K562 (cell line): ENCODE data around the gene TESK2. TPM values are rescaled to one million over a fixed set of nuclear protein-coding genes. Genes with fewer than 3 reads are reported as not detected.
A peak's percentile ranks its signal among the peaks of the same experiment; 100 is the strongest.
"Not testable (repeated sequence)": the region's sequence is repeated elsewhere in the genome, so short reads cannot be mapped to it uniquely, and the experiment has no call there.

ENCODE experiments used
- ATAC-seq: fragments of 200-7000 bp; cut with Tn5 transposase; 3 replicates; pipeline ENCODE4 v1.9.1; 2020; ENCODE audit warnings: moderate library complexity
- BruUV-seq: library from RNA; stranded (reverse); fragments of 400-500 nt; replicated peaks from 2 replicates; lab custom pipeline; 2021; lab: Mats Ljungman, UMichigan
- CTCF ChIA-PET: fragments of 300-600 bp; formaldehyde crosslinking; extraction: SDS; loops from one replicate; lab custom pipeline; 2021; ENCODE audit warnings: low intra/inter-chr PET ratio; lab: Yijun Ruan, JAX
- POLR2A ChIA-PET: fragments of 300-600, 350-650 bp; sonication (Branson Sonifier 250); formaldehyde crosslinking; extraction: SDS; loops from one replicate; lab custom pipeline; 2021; ENCODE audit warnings: antibody characterized with exemption, inconsistent platforms; lab: Yijun Ruan, JAX
- DNase-seq, 4 experiments: peaks; one replicate each; pipeline versions ENCODE4 v3.0.0 to v3.0.0-alpha.2; 2011 to 2018; ENCODE audit warnings: low spot score in 3 of 4, mixed read lengths in 3 of 4; ENCODE audit errors: extremely low read depth in 1 of 4
- FAIRE-seq: peaks from 2 replicates; lab custom pipeline; 2011; peaks lifted over from hg19 to GRCh38; lab: Jason Lieb, UNC
- H2AFZ ChIP-seq: 2 replicates; pipeline ENCODE4 v1.6.0; 2011; ENCODE audit warnings: low read depth, low read length, control low read depth, inconsistent platforms
- H3K27ac ChIP-seq: fragments of 200-600 bp; 3 replicates; pipeline ENCODE4 v1.8.0; 2011; ENCODE audit warnings: low read depth, mild to moderate bottlenecking, control low read depth, inconsistent platforms, low read length, moderate library complexity, mixed read lengths; ENCODE audit errors: extremely low read depth
- H3K27me3 ChIP-seq, 2 experiments: fragments of 300-600 bp in 1 of 2; 2 replicates in 1 of 2; 3 replicates in 1 of 2; pipeline versions ENCODE4 v1.6.0 to v1.8.0; 2011; ENCODE audit warnings: inconsistent platforms in 2 of 2, low read length in 2 of 2, mild to moderate bottlenecking in 1 of 2, mixed read lengths in 1 of 2, moderate library complexity in 1 of 2; ENCODE audit not compliant: control insufficient read depth in 2 of 2, insufficient read depth in 2 of 2
- H3K36me3 ChIP-seq: fragments of 300-600 bp; 3 replicates; pipeline ENCODE4 v1.8.0; 2011; ENCODE audit warnings: mild to moderate bottlenecking, low read length, inconsistent platforms; ENCODE audit not compliant: control insufficient read depth, insufficient read depth
- H3K4me1 ChIP-seq, 2 experiments: fragments of 200-600 bp in 1 of 2; replicated peaks in 1 of 2; 2 replicates in 1 of 2; 3 replicates in 1 of 2; pipeline versions ENCODE4 v1.5.1 to v1.8.0; 2011; ENCODE audit warnings: inconsistent platforms in 2 of 2, low read length in 2 of 2, mild to moderate bottlenecking in 1 of 2, mixed read lengths in 1 of 2, moderate library complexity in 1 of 2; ENCODE audit not compliant: control insufficient read depth in 2 of 2, insufficient read depth in 2 of 2
- H3K4me2 ChIP-seq: 2 replicates; pipeline ENCODE4 v1.6.1; 2011; ENCODE audit warnings: low read length, control low read depth, inconsistent platforms, mixed read lengths; ENCODE audit not compliant: insufficient read depth
- H3K4me3 ChIP-seq: fragments of 200-600 bp; sonication (generic), shearing (Covaris generic); 2 replicates; pipeline ENCODE4 v1.5.1; 2016; ENCODE audit warnings: control low read depth, inconsistent platforms
- H3K79me2 ChIP-seq: fragments of 200-600 bp; 3 replicates; pipeline ENCODE4 v1.8.0; 2011; ENCODE audit warnings: low read length, inconsistent platforms; ENCODE audit not compliant: control insufficient read depth, insufficient read depth
- H3K9ac ChIP-seq, 2 experiments: 2 replicates each; pipeline versions ENCODE4 v1.6.0 to v1.6.1; 2011; ENCODE audit warnings: low read depth in 2 of 2, low read length in 2 of 2, control low read depth in 1 of 2, inconsistent platforms in 1 of 2, mild to moderate bottlenecking in 1 of 2, mixed read lengths in 1 of 2; ENCODE audit not compliant: insufficient read depth in 1 of 2
- H3K9me1 ChIP-seq: one replicate; pipeline ENCODE4 v1.6.0; 2011; ENCODE audit warnings: inconsistent platforms, mild to moderate bottlenecking, low read length, moderate library complexity; ENCODE audit not compliant: control insufficient read depth, insufficient read depth
- H3K9me3 ChIP-seq: replicated peaks from 2 replicates; pipeline ENCODE4 v1.5.1; 2011; ENCODE audit warnings: low read depth, low read length, inconsistent platforms; ENCODE audit not compliant: control insufficient read depth, insufficient read depth
- H4K20me1 ChIP-seq: replicated peaks from 2 replicates; pipeline ENCODE4 v1.6.1; 2011; ENCODE audit warnings: low read length, inconsistent platforms, mixed read lengths; ENCODE audit not compliant: control insufficient read depth, insufficient read depth
- ARID2 ChIP-seq: fragments of 450-650 bp; IDR thresholded peaks from 2 replicates; pipeline ENCODE4 v1.6.1; 2017; ENCODE audit warnings: antibody characterized with exemption, mild to moderate bottlenecking
- BCOR ChIP-seq: fragments of 450-650 bp; IDR thresholded peaks from 2 replicates; pipeline ENCODE4 v1.6.1; 2016
- DPF2 ChIP-seq: fragments of 450-650 bp; IDR thresholded peaks from 2 replicates; pipeline ENCODE4 v1.6.1; 2016
- HDGF ChIP-seq: fragments of 450-650 bp; IDR thresholded peaks from 2 replicates; pipeline ENCODE4 v1.6.1; 2016
- LARP7 ChIP-seq: fragments of 450-650 bp; IDR thresholded peaks from 2 replicates; pipeline ENCODE4 v1.6.1; 2016
- NFIC ChIP-seq: fragments of 450-650 bp; IDR thresholded peaks from 2 replicates; pipeline ENCODE4 v1.6.1; 2017; ENCODE audit warnings: mild to moderate bottlenecking, inconsistent platforms
- PHF21A ChIP-seq: fragments of 450-650 bp; IDR thresholded peaks from 2 replicates; pipeline ENCODE4 v1.6.1; 2017; ENCODE audit warnings: low read depth, borderline replicate concordance
- TAL1 ChIP-seq: fragments of 450-650 bp; IDR thresholded peaks from 2 replicates; pipeline ENCODE4 v1.6.1; 2016; ENCODE audit warnings: mild to moderate bottlenecking
- WGBS: fragments of 100-300 bp; shearing (Covaris generic); methylation state at CpG from one replicate; pipeline ENCODE4 v1.1.6; 2016; ENCODE audit warnings: low coverage, mixed read lengths; ENCODE audit not compliant: insufficient coverage; ENCODE audit errors: missing lambda C conversion rate; 5-methylcytosine and 5-hydroxymethylcytosine counted together
- in situ Hi-C: fragments of 300-500 bp; cut with MboI; formaldehyde crosslinking; loops from 4 replicates; pipeline ENCODE4 v1.15.0; 2018; ENCODE audit warnings: inconsistent platforms, mixed read lengths
- intact Hi-C: fragments of 100-400 bp; cut with micrococcal nuclease; formaldehyde crosslinking; loops from 2 replicates; pipeline ENCODE4 v1.14.2; 2022
- polyA plus RNA-seq, 8 experiments: library from polyadenylated mRNA; depleted of rRNA in 4 of 8; stranded (reverse) in 5 of 8; unstranded in 3 of 8; fragments of >200 nt; fragmentation: Nextera tagmentation in 2 of 8; fragmentation: Illumina TruSeq in 1 of 8; extraction: Ambion mirVana in 2 of 8; extraction: Trizol in 1 of 8; gene quantifications; 2 replicates each; pipeline versions ENCODE4 v1.2.1 to v1.2.3, GENCODE V29; 2011 to 2014; ENCODE audit warnings: inconsistent platforms in 1 of 8, missing spikeins in 1 of 8
- total RNA-seq, 7 experiments: library from RNA; depleted of rRNA in 6 of 7; stranded (reverse); fragments of >200 nt in 6 of 7; fragmentation: Illumina TruSeq in 2 of 7; extraction: Trizol in 2 of 7; gene quantifications; 2 replicates each; pipeline versions ENCODE4 v1.2.1 to v1.2.3, GENCODE V29; 2011 to 2021; ENCODE audit warnings: low replicate concordance in 1 of 7
- TF ChIP-seq, protein P1 (sequence below): sonication (generic); formaldehyde crosslinking; IDR thresholded peaks from 2 replicates; pipeline ENCODE4 v1.8.1; 2023; ENCODE audit warnings: mild to moderate bottlenecking, missing genetic modification reagents

Gene TESK2
- total and polyA plus RNA-seq, 9 of the 15 experiments (the other 6 are each of a cell fraction or from before 2014, with no cell fraction given) = 1.6 to 5.3 (median 3.7) TPM

GRCh38 chr1:45523975-45524374 is 33.0 kb upstream of the TESK2 start:
- POLR2A ChIA-PET = interaction anchor here (0.7 to 6.4 kb wide), 6 partner anchors 11 to 59 kb away, joined by 3 to 142 read pairs (median 81); partner anchors contain the start of genes AKR1A1, CCDC163, MMACHC and NASP
- FAIRE-seq, BruUV-seq, CTCF ChIA-PET, H3K27ac ChIP-seq, H3K9me3 ChIP-seq, in situ Hi-C loops, H3K9ac ChIP-seq, intact Hi-C loops, H3K27me3 ChIP-seq, H2AFZ ChIP-seq: not testable (repeated sequence)
- WGBS = 67% methylated on average over 10 of the region's 10 CpGs
- Histone ChIP-seq H4K20me1 (peaks cover 17% of the 10 kb centered on the region), H3K4me1 (peaks cover 24 to 29% of the 10 kb centered on the region in 2 experiments), H3K79me2 (peaks cover 31% of the 10 kb centered on the region)
- TF ChIP-seq ARID2 (0 out of 2 replicates have a peak, but pooled peaks have one; percentile 26), NFIC (0 out of 2 replicates have a peak, but pooled peaks have one; percentile 2), PHF21A (0 out of 2 replicates have a peak, but pooled peaks have one; percentile 36), HDGF (0 out of 2 replicates have a peak, but pooled peaks have one; percentile 39), TAL1 (0 out of 2 replicates have a peak, but pooled peaks have one; percentile 1), DPF2 (peak; percentile 9; the same call in 1 of the 2 replicates), BCOR (0 out of 2 replicates have a peak, but pooled peaks have one; percentile 31), LARP7 (0 out of 2 replicates have a peak, but pooled peaks have one; percentile 29)
- TF ChIP-seq, protein P1, sequence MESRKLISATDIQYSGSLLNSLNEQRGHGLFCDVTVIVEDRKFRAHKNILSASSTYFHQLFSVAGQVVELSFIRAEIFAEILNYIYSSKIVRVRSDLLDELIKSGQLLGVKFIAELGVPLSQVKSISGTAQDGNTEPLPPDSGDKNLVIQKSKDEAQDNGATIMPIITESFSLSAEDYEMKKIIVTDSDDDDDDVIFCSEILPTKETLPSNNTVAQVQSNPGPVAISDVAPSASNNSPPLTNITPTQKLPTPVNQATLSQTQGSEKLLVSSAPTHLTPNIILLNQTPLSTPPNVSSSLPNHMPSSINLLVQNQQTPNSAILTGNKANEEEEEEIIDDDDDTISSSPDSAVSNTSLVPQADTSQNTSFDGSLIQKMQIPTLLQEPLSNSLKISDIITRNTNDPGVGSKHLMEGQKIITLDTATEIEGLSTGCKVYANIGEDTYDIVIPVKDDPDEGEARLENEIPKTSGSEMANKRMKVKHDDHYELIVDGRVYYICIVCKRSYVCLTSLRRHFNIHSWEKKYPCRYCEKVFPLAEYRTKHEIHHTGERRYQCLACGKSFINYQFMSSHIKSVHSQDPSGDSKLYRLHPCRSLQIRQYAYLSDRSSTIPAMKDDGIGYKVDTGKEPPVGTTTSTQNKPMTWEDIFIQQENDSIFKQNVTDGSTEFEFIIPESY (CRISPR knock-in tag) = peak; percentile 92
- TF ChIP-seq, all 486 proteins: peak for 9; not testable (repeated sequence) for 477
- H3K4me2 ChIP-seq, H3K36me3 ChIP-seq, H3K4me3 ChIP-seq, H3K9me1 ChIP-seq, DNase-seq, ATAC-seq: not testable (repeated sequence)
